Measurements from ENCODE around the gene PDE4D.

GRCh38 chr5:59842999-59843398, 50.5 kb downstream of the PDE4D start:
- TF ChIP-seq, protein P1, sequence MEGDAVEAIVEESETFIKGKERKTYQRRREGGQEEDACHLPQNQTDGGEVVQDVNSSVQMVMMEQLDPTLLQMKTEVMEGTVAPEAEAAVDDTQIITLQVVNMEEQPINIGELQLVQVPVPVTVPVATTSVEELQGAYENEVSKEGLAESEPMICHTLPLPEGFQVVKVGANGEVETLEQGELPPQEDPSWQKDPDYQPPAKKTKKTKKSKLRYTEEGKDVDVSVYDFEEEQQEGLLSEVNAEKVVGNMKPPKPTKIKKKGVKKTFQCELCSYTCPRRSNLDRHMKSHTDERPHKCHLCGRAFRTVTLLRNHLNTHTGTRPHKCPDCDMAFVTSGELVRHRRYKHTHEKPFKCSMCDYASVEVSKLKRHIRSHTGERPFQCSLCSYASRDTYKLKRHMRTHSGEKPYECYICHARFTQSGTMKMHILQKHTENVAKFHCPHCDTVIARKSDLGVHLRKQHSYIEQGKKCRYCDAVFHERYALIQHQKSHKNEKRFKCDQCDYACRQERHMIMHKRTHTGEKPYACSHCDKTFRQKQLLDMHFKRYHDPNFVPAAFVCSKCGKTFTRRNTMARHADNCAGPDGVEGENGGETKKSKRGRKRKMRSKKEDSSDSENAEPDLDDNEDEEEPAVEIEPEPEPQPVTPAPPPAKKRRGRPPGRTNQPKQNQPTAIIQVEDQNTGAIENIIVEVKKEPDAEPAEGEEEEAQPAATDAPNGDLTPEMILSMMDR (conservative IDR thresholded peaks at IDR 0.05; ENCODE audit: low read depth, low read length), result no peak
- no peak for TF ChIP-seq EZH2 (IDR thresholded peaks at IDR 0.05; ENCODE audit: low read length, unreplicated experiment)
